HG03378 (cell line): Measurements from ENCODE around the gene NOA1.
"Not testable (repeated sequence)": the region's sequence is repeated elsewhere in the genome, so short reads cannot be mapped to it uniquely, and the experiment has no call there.

Source experiments
- ATAC-seq: cut with Tn5 transposase; IDR thresholded peaks from one replicate; pipeline ENCODE4 v1.9.1; 2021; ENCODE audit warnings: mild to moderate bottlenecking, moderate library complexity; ENCODE audit not compliant: unreplicated experiment

The NOA1 gene

GRCh38 chr4:56959100-56959499 lies 18.3 kb downstream of the NOA1 start:
- no peak for ATAC-seq

- no peak for ATAC-seq
These were observed 19.3 kb downstream of the NOA1 start for GRCh38 chr4:56958111-56958517.

- ATAC-seq: no peak
These were observed 23.5 kb downstream of the NOA1 start for GRCh38 chr4:56953680-56954520.

GRCh38 chr4:56941403-56941802 lies 36.0 kb downstream of the NOA1 start:
- no peak for ATAC-seq

- ATAC-seq: no peak
These were observed 36.4 kb downstream of the NOA1 start for GRCh38 chr4:56940971-56941370.

GRCh38 chr4:56940403-56940802 lies 37.0 kb downstream of the NOA1 start:
- ATAC-seq: no peak

- not testable (repeated sequence) for ATAC-seq
These were observed 37.6 kb downstream of the NOA1 start for GRCh38 chr4:56939826-56940225.

- ATAC-seq: no peak
These were observed 40.1 kb downstream of the NOA1 start for GRCh38 chr4:56937262-56937661.

GRCh38 chr4:56931924-56932323 lies 45.5 kb downstream of the NOA1 start:
- no peak for ATAC-seq

GRCh38 chr4:56930638-56931037 lies 46.8 kb downstream of the NOA1 start:
- no peak for ATAC-seq

GRCh38 chr4:56927196-56927595 lies 50.2 kb downstream of the NOA1 start:
- ATAC-seq: no peak

- ATAC-seq: not testable (repeated sequence)
These were observed 62.4 kb downstream of the NOA1 start for GRCh38 chr4:56914977-56915376.

- no peak for ATAC-seq
These were observed 63.1 kb downstream of the NOA1 start for GRCh38 chr4:56914336-56914735.
